ENCODE measurements around the gene SIX1.

SIX1 gene

DNA sequence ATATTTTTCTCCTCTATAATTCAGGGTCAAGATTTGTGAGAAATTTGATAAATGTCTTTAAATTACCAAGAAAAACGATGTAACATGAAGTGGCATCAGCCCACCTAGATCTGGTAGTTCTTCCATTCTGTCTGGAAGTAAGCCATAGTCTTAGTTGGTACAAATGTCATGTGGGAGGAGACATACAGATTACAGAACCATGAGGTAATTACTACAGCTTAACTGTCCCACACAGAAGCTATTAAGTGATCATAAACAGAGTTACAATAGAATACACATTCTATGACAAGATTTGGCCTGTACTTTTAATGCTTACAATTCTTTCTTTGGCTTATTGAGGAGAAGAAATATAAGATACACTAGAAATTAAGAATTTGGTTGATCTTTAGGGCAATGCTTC lies 13.7 kb upstream of the SIX1 start:
- in situ Hi-C loops (cut with HindIII; ENCODE audit: low sequenced_read_pairs) = no loop called here
- TF ChIP-seq, protein P1, sequence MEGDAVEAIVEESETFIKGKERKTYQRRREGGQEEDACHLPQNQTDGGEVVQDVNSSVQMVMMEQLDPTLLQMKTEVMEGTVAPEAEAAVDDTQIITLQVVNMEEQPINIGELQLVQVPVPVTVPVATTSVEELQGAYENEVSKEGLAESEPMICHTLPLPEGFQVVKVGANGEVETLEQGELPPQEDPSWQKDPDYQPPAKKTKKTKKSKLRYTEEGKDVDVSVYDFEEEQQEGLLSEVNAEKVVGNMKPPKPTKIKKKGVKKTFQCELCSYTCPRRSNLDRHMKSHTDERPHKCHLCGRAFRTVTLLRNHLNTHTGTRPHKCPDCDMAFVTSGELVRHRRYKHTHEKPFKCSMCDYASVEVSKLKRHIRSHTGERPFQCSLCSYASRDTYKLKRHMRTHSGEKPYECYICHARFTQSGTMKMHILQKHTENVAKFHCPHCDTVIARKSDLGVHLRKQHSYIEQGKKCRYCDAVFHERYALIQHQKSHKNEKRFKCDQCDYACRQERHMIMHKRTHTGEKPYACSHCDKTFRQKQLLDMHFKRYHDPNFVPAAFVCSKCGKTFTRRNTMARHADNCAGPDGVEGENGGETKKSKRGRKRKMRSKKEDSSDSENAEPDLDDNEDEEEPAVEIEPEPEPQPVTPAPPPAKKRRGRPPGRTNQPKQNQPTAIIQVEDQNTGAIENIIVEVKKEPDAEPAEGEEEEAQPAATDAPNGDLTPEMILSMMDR (IDR thresholded peaks at IDR 0.05; ENCODE audit: low read depth, low read length) = no peak
- no peak for DNase-seq (ENCODE audit: low read depth, low spot score)
- H3K4me3 ChIP-seq (ENCODE audit: low read depth, low read length) = no peak overlapping the region

DNA sequence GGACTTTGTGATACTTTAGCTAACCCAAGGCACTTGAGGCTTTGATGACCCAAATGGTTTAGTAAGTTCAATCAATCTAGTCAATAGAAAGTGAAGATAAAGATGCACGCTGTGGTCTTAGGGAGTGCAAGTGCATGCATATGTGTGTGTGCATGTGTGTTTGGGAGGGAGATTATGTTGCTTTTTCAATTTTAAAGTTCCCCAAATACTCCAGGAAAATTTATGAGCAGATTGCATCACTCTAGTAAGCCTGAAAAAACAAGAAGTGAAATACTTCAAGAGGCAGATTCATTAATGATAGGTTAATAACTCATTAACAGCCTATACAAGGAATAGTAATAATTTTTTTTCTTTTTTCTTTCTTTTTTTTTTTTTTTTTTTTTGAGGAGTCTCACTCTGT lies 12.4 kb upstream of the SIX1 start:
- no peak for DNase-seq (ENCODE audit: low read depth, low spot score)
- TF ChIP-seq, protein P1 (IDR thresholded peaks at IDR 0.05; ENCODE audit: low read depth, low read length) = no peak
- H3K4me3 ChIP-seq (ENCODE audit: low read depth, low read length) = no peak overlapping the region
- in situ Hi-C loops (cut with HindIII; ENCODE audit: low sequenced_read_pairs) = no loop called here

DNA sequence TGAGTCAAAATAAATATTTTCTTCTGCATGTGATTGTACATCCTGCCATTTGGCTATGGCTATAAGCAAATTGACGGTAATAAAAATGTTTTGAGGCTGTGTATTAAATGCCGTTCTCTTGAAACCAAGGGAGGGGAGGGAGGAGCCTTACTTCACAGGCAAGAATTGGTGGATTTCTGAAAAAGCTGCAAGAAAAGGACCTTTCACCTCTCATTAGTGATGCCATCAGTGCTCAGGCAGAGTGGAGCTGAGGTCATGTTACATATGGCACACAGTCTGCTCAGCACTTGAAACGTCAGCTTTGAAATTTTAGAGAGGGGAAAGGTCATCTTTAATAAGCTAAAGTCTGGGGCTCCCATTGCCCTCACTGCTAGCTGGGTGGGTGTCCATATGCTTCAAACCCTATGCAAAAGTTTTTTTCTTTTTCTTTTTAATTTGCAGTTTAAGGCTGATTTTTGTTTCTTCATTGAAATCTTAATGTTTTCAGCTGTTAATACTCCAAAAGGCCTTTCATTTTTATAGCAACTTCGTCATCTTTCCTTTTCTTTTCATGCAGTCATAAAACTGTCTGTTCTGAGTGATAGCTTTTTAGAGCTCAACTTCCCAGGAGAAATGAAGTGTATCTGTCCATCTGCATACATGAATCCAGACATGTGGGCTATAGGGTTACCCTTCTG lies 9.8 kb upstream of the SIX1 start:
- in situ Hi-C loops (cut with HindIII; ENCODE audit: low sequenced_read_pairs) = no loop called here
- H3K4me3 ChIP-seq (ENCODE audit: low read depth, low read length) = no peak overlapping the region

DNA sequence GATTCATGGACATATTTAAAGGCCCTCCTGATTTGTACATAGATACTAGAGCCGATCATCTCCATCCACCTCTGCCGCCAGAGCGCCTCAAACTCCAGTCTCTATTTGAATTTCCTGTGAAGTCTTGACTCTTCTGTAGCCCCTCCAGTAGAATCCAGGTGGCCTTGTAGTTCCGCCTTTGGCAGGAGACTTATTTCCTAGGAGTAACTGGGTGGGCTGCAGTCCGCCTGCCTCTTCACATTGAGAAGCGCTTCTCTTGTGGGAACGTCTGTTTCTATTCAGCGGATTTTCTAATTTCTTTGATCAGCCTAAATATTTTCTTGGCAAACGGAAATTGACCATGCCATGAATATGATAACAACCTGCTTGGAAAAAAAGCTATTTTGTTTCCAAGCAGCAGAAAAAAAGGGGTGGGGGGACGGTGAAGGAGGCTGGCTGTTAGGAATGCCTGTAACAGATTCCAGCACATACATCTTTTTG lies 9.0 kb upstream of the SIX1 start:
- TF ChIP-seq, protein P1 (IDR thresholded peaks at IDR 0.05; ENCODE audit: low read depth, low read length) = no peak
- in situ Hi-C loops (cut with HindIII; ENCODE audit: low sequenced_read_pairs) = no loop called here
- peak overlapping the region; percentile 63 for H3K4me3 ChIP-seq (ENCODE audit: low read depth, low read length)
- no peak for DNase-seq (ENCODE audit: low read depth, low spot score)

More for the DNA sequence above, 9.8 kb upstream of the SIX1 start:
- DNase-seq (ENCODE audit: low read depth, low spot score) = no peak
- TF ChIP-seq, protein P1 (IDR thresholded peaks at IDR 0.05; ENCODE audit: low read depth, low read length) = no peak

DNA sequence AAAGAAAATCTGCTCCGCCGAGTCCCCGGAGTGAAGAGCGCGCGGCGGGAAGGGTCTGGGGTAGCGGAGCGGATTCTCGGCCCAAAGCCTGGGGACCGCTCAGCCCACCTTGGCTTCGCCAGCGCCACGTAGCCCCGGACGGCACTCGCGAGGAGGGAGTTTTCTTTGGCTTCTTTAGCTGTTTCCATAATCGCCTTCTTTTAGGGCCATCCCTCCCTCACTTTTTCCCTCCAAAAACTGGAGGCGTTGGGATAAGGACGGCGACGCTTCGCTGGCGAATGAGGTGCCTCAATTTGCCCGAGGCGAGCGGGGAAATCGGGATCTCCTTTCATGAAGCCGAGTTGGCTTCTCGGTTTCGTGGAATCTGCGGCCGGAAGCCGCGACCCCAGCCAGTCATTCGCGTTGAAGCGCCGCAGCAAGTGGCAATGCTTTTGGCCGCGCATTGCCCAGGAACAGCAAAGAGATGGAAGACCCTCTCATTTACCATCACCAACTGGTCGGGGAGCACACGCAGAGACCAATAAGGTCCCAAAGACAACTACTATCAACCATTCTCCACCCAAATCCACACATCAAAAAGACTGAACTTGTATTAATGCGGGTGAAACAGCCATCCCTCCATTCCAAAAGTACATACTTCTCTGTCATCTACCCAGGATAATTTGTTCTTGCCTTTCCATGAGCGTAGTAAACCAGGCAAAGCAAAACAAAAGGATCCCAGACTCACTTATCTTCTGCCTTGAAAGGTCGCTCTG lies 8.4 kb upstream of the SIX1 start:
- TF ChIP-seq, protein P1 (IDR thresholded peaks at IDR 0.05; ENCODE audit: low read depth, low read length) = no peak
- in situ Hi-C loops (cut with HindIII; ENCODE audit: low sequenced_read_pairs) = no loop called here
- H3K4me3 ChIP-seq (ENCODE audit: low read depth, low read length) = peak overlapping the region; percentile 63
- no peak for DNase-seq (ENCODE audit: low read depth, low spot score)

DNA sequence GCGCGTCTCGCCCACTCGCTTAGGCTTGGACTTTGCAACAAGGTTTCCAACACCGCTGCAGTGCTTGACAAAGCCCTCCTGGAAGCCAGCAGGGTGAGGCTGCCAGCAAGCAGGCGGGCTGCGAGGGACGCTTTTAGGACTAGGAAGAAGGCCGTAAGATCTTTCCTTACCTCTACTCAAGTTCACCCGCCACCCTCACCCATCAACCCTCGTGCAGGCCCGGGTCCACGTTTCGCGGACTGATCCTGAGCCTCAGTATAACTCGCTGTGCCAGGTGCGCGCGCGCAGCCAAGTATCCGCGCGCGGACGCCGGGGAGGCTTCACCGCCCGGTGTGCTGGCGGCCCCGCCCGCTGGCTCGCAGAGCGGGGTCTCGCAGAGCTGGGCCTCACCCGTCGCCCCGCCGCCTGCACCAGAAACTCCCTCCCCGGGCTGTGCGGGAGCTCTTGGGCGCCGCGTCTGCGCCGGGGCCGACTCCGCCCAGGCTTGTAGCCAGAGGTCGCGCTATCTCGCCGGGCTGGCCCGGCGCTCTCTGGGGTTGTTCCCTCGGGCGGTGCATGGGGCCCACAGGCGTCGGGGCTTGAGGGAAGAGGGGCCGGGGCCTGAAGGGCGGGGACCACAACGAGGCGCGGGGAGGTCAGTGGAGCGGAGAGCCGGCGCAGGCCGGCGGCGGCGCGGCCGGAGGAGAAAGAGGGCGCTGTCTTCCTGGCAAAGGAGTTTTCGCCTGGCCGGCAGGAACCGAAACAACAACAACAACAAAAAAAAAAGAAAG lies 7.6 kb upstream of the SIX1 start:
- TF ChIP-seq, protein P1 (IDR thresholded peaks at IDR 0.05; ENCODE audit: low read depth, low read length) = peak; percentile 57
- peak; percentile 78 for DNase-seq (ENCODE audit: low read depth, low spot score)
- H3K4me3 ChIP-seq (ENCODE audit: low read depth, low read length) = peak overlapping the region; percentile 63
- in situ Hi-C loops (cut with HindIII; ENCODE audit: low sequenced_read_pairs) = no loop called here

Measured in astrocyte of the spinal cord (primary cell).